Muscle of back (tissue), 13 donors: ENCODE measurements around the gene PSG5. TPM values are rescaled to one million over a fixed set of nuclear protein-coding genes. Genes with fewer than 3 reads are reported as not detected.
"Not testable (repeated sequence)": the region's sequence is repeated elsewhere in the genome, so short reads cannot be mapped to it uniquely, and the experiment has no call there.

Experiments
- DNase-seq, 3 donors: peaks; one replicate each; pipeline versions ENCODE4 v3.0.0 to v3.0.0-alpha.2; 2013
- long read RNA-seq, 9 donors: transcript quantifications; one replicate each; lab custom pipeline, GENCODE V29; 2026
- polyA plus RNA-seq, 10 donors: library from polyadenylated mRNA; unstranded; fragments of 120-200 nt; gene quantifications; one replicate each; pipeline ENCODE4 v1.2.1, GENCODE V29; 2013; ENCODE audit not compliant: insufficient read length in 10 of 10

Gene PSG5
- 1 to 10 TPM in 4 of 10 donors, under 1 TPM in 6; 0.22 to 2.3 (median 0.76) TPM for polyA plus RNA-seq
- long read RNA-seq, donor 1: 0 reads
- long read RNA-seq, donor 2: 0 reads
- long read RNA-seq, donor 3: 0 reads
- long read RNA-seq, donor 4, partial matches to known transcripts: 0 of 2 reads
- long read RNA-seq, donor 4, other reads (novel, unspliced or antisense): 0 of 2 reads
- long read RNA-seq, donor 5: 0 reads
- long read RNA-seq, donor 6: 0 reads
- long read RNA-seq, donor 7: 0 reads
- long read RNA-seq, donor 8, partial matches to known transcripts: 0 of 3 reads
- long read RNA-seq, donor 8, other reads (novel, unspliced or antisense): 0 of 3 reads
- long read RNA-seq, donor 9: 0 reads

- DNase-seq: not testable (repeated sequence)
These were observed at the start of gene PSG5 for GRCh38 chr19:43186311-43186935. Gene PSG5, minus strand, starts transcription at chr19:43186536. Its CDS starts 131 bp downstream, at chr19:43186405.

- not testable (repeated sequence) for DNase-seq
These were observed 49.4 kb upstream of the PSG5 start for GRCh38 chr19:43235686-43236085.

GRCh38 chr19:43229315-43229714 is 43.0 kb upstream of the PSG5 start:
- DNase-seq: no peak

GRCh38 chr19:43228730-43229129 is 42.4 kb upstream of the PSG5 start:
- peak in 2 of 3 donors; percentile 1 to 27 for DNase-seq

GRCh38 chr19:43226986-43227385 is 40.6 kb upstream of the PSG5 start:
- not testable (repeated sequence) for DNase-seq

- DNase-seq: no peak
These were observed 38.5 kb upstream of the PSG5 start for GRCh38 chr19:43224855-43225253.

GRCh38 chr19:43224201-43224854 is 38.0 kb upstream of the PSG5 start:
- DNase-seq: not testable (repeated sequence)

- not testable (repeated sequence) for DNase-seq
These were observed 35.6 kb upstream of the PSG5 start for GRCh38 chr19:43221891-43222290.

GRCh38 chr19:43219136-43219535 is 32.8 kb upstream of the PSG5 start:
- not testable (repeated sequence) for DNase-seq

- DNase-seq: not testable (repeated sequence)
These were observed 29.5 kb upstream of the PSG5 start for GRCh38 chr19:43215881-43216280.

- no peak for DNase-seq
These were observed 21.7 kb upstream of the PSG5 start for GRCh38 chr19:43207991-43208390.

GRCh38 chr19:43207174-43207573 is 20.8 kb upstream of the PSG5 start:
- DNase-seq: not testable (repeated sequence)

- not testable (repeated sequence) for DNase-seq
These were observed 19.3 kb upstream of the PSG5 start, which contains the start of gene PSG4 for GRCh38 chr19:43205471-43206105. Gene PSG4, minus strand, starts transcription at chr19:43205638. Its CDS starts 102 bp downstream, at chr19:43205536.

GRCh38 chr19:43203611-43204010 is 17.3 kb upstream of the PSG5 start:
- not testable (repeated sequence) for DNase-seq

- not testable (repeated sequence) for DNase-seq
These were observed 15.6 kb upstream of the PSG5 start for GRCh38 chr19:43201891-43202290.

GRCh38 chr19:43201337-43201801 is 15.0 kb upstream of the PSG5 start:
- DNase-seq: peak in 1 of 3 donors; percentile 22

GRCh38 chr19:43198686-43199419 is 12.5 kb upstream of the PSG5 start:
- not testable (repeated sequence) for DNase-seq

- DNase-seq: not testable (repeated sequence)
These were observed 11.5 kb upstream of the PSG5 start for GRCh38 chr19:43197666-43198397.

- DNase-seq: not testable (repeated sequence)
These were observed 8.1 kb upstream of the PSG5 start for GRCh38 chr19:43194397-43194796.
